CD14-positive monocyte (primary cell): ENCODE results near the gene XXYLT1. TPM values are rescaled to one million over a fixed set of nuclear protein-coding genes. Genes with fewer than 3 reads are reported as not detected.

ENCODE experiments used
- DNase-seq, 3 donors: peaks; one replicate each; pipeline ENCODE4 v3.0.0-alpha.2; 2011 to 2022
- H2AFZ ChIP-seq: 2 replicates; pipeline ENCODE4 v1.6.0; 2012; ENCODE audit warnings: mild to moderate bottlenecking, low read depth, low read length, inconsistent platforms; ENCODE audit not compliant: insufficient read depth, poor library complexity, severe bottlenecking
- H3K27ac ChIP-seq, 2 donors: 1 replicate in 1 of 2; 2 replicates in 1 of 2; pipeline ENCODE4 v1.5.1; 2012 to 2013; ENCODE audit warnings: low read length in 2 of 2, control low read depth in 1 of 2, inconsistent platforms in 1 of 2, low read depth in 1 of 2, mild to moderate bottlenecking in 1 of 2
- H3K27me3 ChIP-seq, 2 donors: one replicate each; pipeline versions ENCODE4 v1.6.0 to v1.6.1; 2011 to 2013; ENCODE audit warnings: low read length in 2 of 2; ENCODE audit not compliant: control insufficient read depth in 2 of 2, insufficient read depth in 2 of 2
- H3K36me3 ChIP-seq, 2 donors: replicated peaks in 1 of 2; 1 replicate in 1 of 2; 2 replicates in 1 of 2; pipeline versions ENCODE4 v1.5.1 to v1.6.1; 2012 to 2013; ENCODE audit warnings: low read length in 2 of 2, control low read depth in 1 of 2, inconsistent platforms in 1 of 2, mild to moderate bottlenecking in 1 of 2; ENCODE audit not compliant: insufficient read depth in 2 of 2, control insufficient read depth in 1 of 2
- H3K4me1 ChIP-seq, 2 donors: 1 replicate in 1 of 2; 2 replicates in 1 of 2; pipeline versions ENCODE4 v1.5.1 to v1.6.1; 2012 to 2013; ENCODE audit warnings: low read length in 2 of 2, control low read depth in 1 of 2, inconsistent platforms in 1 of 2, mild to moderate bottlenecking in 1 of 2, moderate library complexity in 1 of 2; ENCODE audit not compliant: insufficient read depth in 2 of 2, control insufficient read depth in 1 of 2
- H3K4me2 ChIP-seq: replicated peaks from 2 replicates; pipeline ENCODE3; 2012; ENCODE audit warnings: low read length, moderate library complexity, mild to moderate bottlenecking; ENCODE audit not compliant: poor library complexity, severe bottlenecking; ENCODE audit errors: extremely low read depth
- H3K4me3 ChIP-seq, 3 experiments: fragments of 200-600 bp in 1 of 3; sonication (generic) in 1 of 3; replicated peaks in 1 of 3; 1 replicate in 2 of 3; 2 replicates in 1 of 3; pipeline ENCODE4 v1.5.1; 2011 to 2013; ENCODE audit warnings: low read length in 3 of 3, mild to moderate bottlenecking in 3 of 3, control low read depth in 2 of 3, low read depth in 2 of 3, inconsistent platforms in 1 of 3, moderate library complexity in 1 of 3
- H3K79me2 ChIP-seq: 2 replicates; pipeline ENCODE4 v1.6.0; 2012; ENCODE audit warnings: mild to moderate bottlenecking, control low read depth, inconsistent platforms, low read length, moderate library complexity; ENCODE audit not compliant: insufficient read depth
- H3K9ac ChIP-seq: 2 replicates; pipeline ENCODE4 v1.6.0; 2017; ENCODE audit warnings: low read length, mild to moderate bottlenecking; ENCODE audit not compliant: insufficient read depth, poor library complexity, severe bottlenecking
- H3K9me3 ChIP-seq, 2 donors: replicated peaks in 1 of 2; 1 replicate in 1 of 2; 2 replicates in 1 of 2; pipeline versions ENCODE4 v1.5.1 to v1.6.1; 2012 to 2013; ENCODE audit warnings: low read length in 2 of 2, control low read depth in 1 of 2; ENCODE audit not compliant: control insufficient read depth in 1 of 2, insufficient read depth in 1 of 2
- H4K20me1 ChIP-seq: 2 replicates; pipeline ENCODE4 v1.6.0; 2012; ENCODE audit warnings: mild to moderate bottlenecking, low read length, control low read depth, moderate library complexity; ENCODE audit not compliant: insufficient read depth
- H3K27ac Mint-ChIP-seq, 7 donors: one replicate each; pipeline ENCODE4 v1.8.0; 2020; ENCODE audit warnings: mild to moderate bottlenecking in 7 of 7, mixed read lengths in 7 of 7, moderate library complexity in 6 of 7, inconsistent platforms in 2 of 7
- H3K27me3 Mint-ChIP-seq, 3 donors: one replicate each; pipeline ENCODE4 v1.8.0; 2021 to 2022; ENCODE audit warnings: low read depth in 3 of 3, mild to moderate bottlenecking in 3 of 3, mixed read lengths in 3 of 3, moderate library complexity in 3 of 3, inconsistent platforms in 1 of 3
- H3K36me3 Mint-ChIP-seq, 2 donors: one replicate each; pipeline ENCODE4 v1.8.0; 2020; ENCODE audit warnings: mixed read lengths in 2 of 2, inconsistent platforms in 1 of 2, mild to moderate bottlenecking in 1 of 2
- H3K4me1 Mint-ChIP-seq: one replicate; pipeline ENCODE4 v1.8.0; 2020; ENCODE audit warnings: mild to moderate bottlenecking, mixed read lengths
- H3K4me3 Mint-ChIP-seq, 2 donors: one replicate each; pipeline ENCODE4 v1.8.0; 2020; ENCODE audit warnings: mild to moderate bottlenecking in 2 of 2, mixed read lengths in 2 of 2, moderate library complexity in 1 of 2
- H3K9me3 Mint-ChIP-seq, 7 donors: one replicate each; pipeline ENCODE4 v1.8.0; 2020 to 2022; ENCODE audit warnings: mixed read lengths in 7 of 7, mild to moderate bottlenecking in 6 of 7, moderate library complexity in 6 of 7, inconsistent platforms in 2 of 7
- WGBS: methylation state at CpG from one replicate; pipeline ENCODE4 v1.1.5; 2013; ENCODE audit warnings: missing lambda C conversion rate; ENCODE audit not compliant: insufficient coverage; 5-methylcytosine and 5-hydroxymethylcytosine counted together
- intact Hi-C, 2 donors: fragments of 100-400 bp; cut with micrococcal nuclease; formaldehyde crosslinking; loops; one replicate each; pipeline versions ENCODE4 v1.15.0 to v1.15.1; 2023
- polyA plus RNA-seq, 3 donors: library from polyadenylated mRNA; depleted of rRNA in 1 of 3; unstranded in 2 of 3; stranded (reverse) in 1 of 3; fragments of 300-500 nt in 2 of 3; fragments of >200 nt in 1 of 3; fragmentation: Illumina TruSeq in 2 of 3; gene quantifications; 1 replicate in 2 of 3; 2 replicates in 1 of 3; pipeline ENCODE4 v1.2.3, GENCODE V29; 2012 to 2021
- TF ChIP-seq, protein P1 (sequence below): fragments of 200-600 bp; IDR thresholded peaks from one replicate; pipeline ENCODE4 v1.8.0; 2022; ENCODE audit warnings: antibody characterized with exemption, mild to moderate bottlenecking

Gene XXYLT1
- polyA plus RNA-seq, 3 donors: 11.8 to 13.5 (median 13.2) TPM

DNA sequence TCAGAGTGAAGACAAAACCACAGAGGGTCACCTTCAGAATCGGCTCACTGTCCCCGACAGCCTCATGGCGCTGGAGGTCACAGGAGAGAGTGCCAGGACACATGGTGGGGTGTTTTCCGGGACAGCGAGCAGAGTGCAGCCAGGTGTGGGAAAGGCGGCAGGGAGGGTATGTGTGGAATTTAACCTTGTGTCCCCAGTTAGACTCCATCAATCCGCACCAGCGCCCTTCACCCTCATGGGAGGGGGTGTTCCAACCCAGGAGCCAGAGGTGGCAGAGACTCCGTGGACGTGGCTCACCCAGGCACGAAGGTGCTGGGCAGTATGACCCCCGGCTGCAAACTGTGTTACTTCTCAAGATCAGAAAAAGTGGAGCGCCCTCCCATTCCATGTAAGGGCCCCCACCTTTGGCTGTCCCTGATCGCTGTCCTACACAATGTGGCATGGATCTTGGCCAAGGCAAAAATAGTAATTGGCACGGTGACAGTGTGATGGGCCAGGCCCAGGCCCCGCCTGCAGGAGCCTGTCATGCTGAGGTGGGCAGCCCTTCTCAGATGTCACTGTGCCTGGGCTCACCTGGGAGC is 190.3 kb downstream of the XXYLT1 start:
- Histone ChIP-seq H3K9me3 (no peaks in the 10 kb centered on the region), H3K27me3 (no peaks in the 10 kb centered on the region), H2AFZ (no peak overlapping the region), H3K27ac (no peak overlapping the region), H3K4me2 (no peak overlapping the region), H3K9ac (no peak overlapping the region), H3K36me3 (no peaks in the 10 kb centered on the region), H3K79me2 (no peaks in the 10 kb centered on the region), H3K4me3 (no peak overlapping the region), H4K20me1 (no peaks in the 10 kb centered on the region), H3K4me1 (peaks cover 19 to 31% of the 10 kb centered on the region in 2 donors)
- Mint-ChIP-seq H3K36me3 (peaks cover 7 to 11% of the 10 kb centered on the region in 2 donors), H3K9me3 (no peaks in the 10 kb centered on the region), H3K4me3 (no peak overlapping the region), H3K27ac (no peak overlapping the region), H3K4me1 (peaks cover 37% of the 10 kb centered on the region), H3K27me3 (peaks cover 0 to 3% (median 1%) of the 10 kb centered on the region in 3 donors)
- TF ChIP-seq, protein P1, sequence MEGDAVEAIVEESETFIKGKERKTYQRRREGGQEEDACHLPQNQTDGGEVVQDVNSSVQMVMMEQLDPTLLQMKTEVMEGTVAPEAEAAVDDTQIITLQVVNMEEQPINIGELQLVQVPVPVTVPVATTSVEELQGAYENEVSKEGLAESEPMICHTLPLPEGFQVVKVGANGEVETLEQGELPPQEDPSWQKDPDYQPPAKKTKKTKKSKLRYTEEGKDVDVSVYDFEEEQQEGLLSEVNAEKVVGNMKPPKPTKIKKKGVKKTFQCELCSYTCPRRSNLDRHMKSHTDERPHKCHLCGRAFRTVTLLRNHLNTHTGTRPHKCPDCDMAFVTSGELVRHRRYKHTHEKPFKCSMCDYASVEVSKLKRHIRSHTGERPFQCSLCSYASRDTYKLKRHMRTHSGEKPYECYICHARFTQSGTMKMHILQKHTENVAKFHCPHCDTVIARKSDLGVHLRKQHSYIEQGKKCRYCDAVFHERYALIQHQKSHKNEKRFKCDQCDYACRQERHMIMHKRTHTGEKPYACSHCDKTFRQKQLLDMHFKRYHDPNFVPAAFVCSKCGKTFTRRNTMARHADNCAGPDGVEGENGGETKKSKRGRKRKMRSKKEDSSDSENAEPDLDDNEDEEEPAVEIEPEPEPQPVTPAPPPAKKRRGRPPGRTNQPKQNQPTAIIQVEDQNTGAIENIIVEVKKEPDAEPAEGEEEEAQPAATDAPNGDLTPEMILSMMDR: no peak
- intact Hi-C loops: no loop called here
- DNase-seq: no peak
- 70% methylated on average over 10 of the region's 16 CpGs for WGBS

DNA sequence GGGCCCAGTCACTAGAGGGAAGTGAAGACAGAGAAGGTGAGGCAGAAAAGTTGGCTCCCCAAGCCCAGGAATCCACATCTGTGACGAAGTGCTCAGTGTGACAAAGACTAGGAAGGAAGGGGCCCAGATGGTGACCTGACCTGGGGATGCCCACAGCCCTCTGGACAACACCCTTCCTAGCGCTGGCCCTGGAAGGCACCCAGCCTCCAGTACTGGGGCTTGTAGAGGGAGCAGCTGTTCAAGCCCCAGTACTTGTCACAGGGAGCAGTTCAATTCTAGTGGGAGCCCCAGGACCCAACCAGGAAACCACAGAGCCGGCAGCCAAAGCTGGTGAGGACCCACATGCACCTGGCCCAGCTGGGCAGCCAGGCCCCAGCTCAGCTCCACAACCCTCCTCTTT is 190.8 kb downstream of the XXYLT1 start:
- Histone ChIP-seq H3K9me3 (no peaks in the 10 kb centered on the region), H3K36me3 (no peaks in the 10 kb centered on the region), H3K27me3 (no peaks in the 10 kb centered on the region), H3K4me3 (no peak overlapping the region), H4K20me1 (no peaks in the 10 kb centered on the region), H3K4me1 (peaks cover 22 to 32% of the 10 kb centered on the region in 2 donors), H2AFZ (peak overlapping the region; percentile 1), H3K4me2 (peak overlapping the region; percentile 8), H3K27ac (no peak overlapping the region), H3K9ac (no peak overlapping the region), H3K79me2 (no peaks in the 10 kb centered on the region)
- 17% methylated on average over 1 of the region's 3 CpGs for WGBS
- H3K4me1 Mint-ChIP-seq: peaks cover 40% of the 10 kb centered on the region
- DNase-seq: peak in 1 of 3 donors; percentile 66
- H3K36me3 Mint-ChIP-seq: peaks cover 7 to 11% of the 10 kb centered on the region in 2 donors
- intact Hi-C loops: no loop called here
- H3K27ac Mint-ChIP-seq: peak overlapping the region in 5 of 7 donors; percentile 8 to 80 (median 55)
- H3K27me3 Mint-ChIP-seq: peaks cover 0 to 3% (median 1%) of the 10 kb centered on the region in 3 donors
- TF ChIP-seq, protein P1: no peak
- H3K4me3 Mint-ChIP-seq: peak overlapping the region in 1 of 2 donors; percentile 46
- H3K9me3 Mint-ChIP-seq: no peaks in the 10 kb centered on the region
